ENCODE measurements around the gene GPER1.
"Not testable (repeated sequence)": the region's sequence is repeated elsewhere in the genome, so short reads cannot be mapped to it uniquely, and the experiment has no call there.

The GPER1 gene

DNA sequence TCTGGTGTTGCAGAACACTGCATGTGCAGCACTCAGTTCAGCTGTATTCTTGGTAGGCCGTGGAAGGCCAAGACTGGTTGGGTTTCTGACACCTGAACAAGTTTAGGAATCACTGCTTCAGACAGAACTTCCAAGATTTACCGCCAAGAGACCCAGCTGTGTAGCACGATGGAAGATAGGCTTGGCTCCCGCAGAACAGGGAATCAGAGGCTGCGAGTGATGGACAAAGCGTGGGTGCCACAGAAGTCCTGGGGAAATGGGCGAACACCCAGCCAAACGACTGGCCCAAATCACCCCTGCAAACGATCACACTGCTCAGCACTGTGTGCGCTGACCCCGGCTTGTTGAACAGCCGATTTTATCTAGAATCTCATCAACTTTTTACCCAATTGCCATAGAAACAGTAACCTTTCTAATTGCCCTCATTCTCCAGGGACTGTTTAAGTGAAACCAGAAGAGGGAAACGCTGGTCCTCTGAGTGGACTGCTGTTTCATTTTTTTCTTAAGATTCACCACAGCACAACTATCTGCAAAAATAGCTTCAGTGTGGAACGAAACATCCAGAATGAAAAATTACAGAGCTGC is 54.2 kb downstream of the GPER1 start:
- peaks cover 4% of the 10 kb centered on the region; the same call in 1 of the 2 replicates for H3K4me1 ChIP-seq
- H3K27me3 ChIP-seq (ENCODE audit: low read depth), result no peaks in the 10 kb centered on the region
- H3K9me3 ChIP-seq, result 0 out of 2 replicates have a peak, but pooled peaks cover 2% of the 10 kb centered on the region
- H3K4me3 ChIP-seq, result no peak overlapping the region
- in situ Hi-C loops (cut with MboI; ENCODE audit: low sequenced_read_pairs), result no loop called here
- DNase-seq (ENCODE audit: low spot score in 2 of 2), result no peak
- H3K36me3 ChIP-seq (replicated peaks), result no peaks in the 10 kb centered on the region

GRCh38 chr7:1143031-1143430 is 55.1 kb downstream of the GPER1 start:
- H3K4me3 ChIP-seq, result not testable (repeated sequence)

More at GRCh38 chr7:1143031-1143430, 55.1 kb downstream of the GPER1 start:
- H3K4me1 ChIP-seq; H3K36me3 ChIP-seq (replicated peaks); H3K27me3 ChIP-seq (ENCODE audit: low read depth); DNase-seq (ENCODE audit: low spot score in 2 of 2); H3K9me3 ChIP-seq; in situ Hi-C loops (cut with MboI; ENCODE audit: low sequenced_read_pairs): not testable (repeated sequence)

All from HAP-1 (cell line).